Chondrocyte (in vitro differentiated cells): ENCODE measurements around the gene RFFL. TPM values are rescaled to one million over a fixed set of nuclear protein-coding genes. Genes with fewer than 3 reads are reported as not detected.

ENCODE experiments used
- DNase-seq: peaks from one replicate; pipeline ENCODE4 v3.0.0; 2021; ENCODE audit warnings: mixed read lengths, low spot score
- H3K27ac Mint-ChIP-seq: one replicate; pipeline ENCODE4 v1.8.0; 2021; ENCODE audit warnings: mild to moderate bottlenecking, moderate library complexity, mixed read lengths; ENCODE audit not compliant: unreplicated experiment
- H3K27me3 Mint-ChIP-seq: 2 replicates; pipeline ENCODE4 v1.8.0; 2021; ENCODE audit warnings: low read depth, mixed read lengths
- H3K36me3 Mint-ChIP-seq: 2 replicates; pipeline ENCODE4 v1.8.0; 2021; ENCODE audit warnings: low read depth, mixed read lengths
- H3K4me1 Mint-ChIP-seq: 2 replicates; pipeline ENCODE4 v1.8.0; 2021; ENCODE audit warnings: low read depth, mild to moderate bottlenecking, mixed read lengths
- H3K4me3 Mint-ChIP-seq: one replicate; pipeline ENCODE4 v1.8.0; 2021; ENCODE audit warnings: mild to moderate bottlenecking, moderate library complexity, mixed read lengths; ENCODE audit not compliant: unreplicated experiment
- H3K9me3 Mint-ChIP-seq: 2 replicates; pipeline ENCODE4 v1.8.0; 2021; ENCODE audit warnings: low read depth, mixed read lengths
- total RNA-seq: library from RNA; stranded (reverse); gene quantifications from 3 replicates; pipeline ENCODE4 v1.2.1, GENCODE V29; 2021
- TF ChIP-seq, protein P1 (sequence below): fragments of 200-600 bp; sonication (generic); IDR thresholded peaks from 2 replicates; pipeline ENCODE4 v1.5.0; 2021; ENCODE audit warnings: antibody characterized with exemption, mild to moderate bottlenecking, moderate library complexity

The RFFL gene
- total RNA-seq, 1 donor from 2014 or later, result 11.1 TPM

DNA sequence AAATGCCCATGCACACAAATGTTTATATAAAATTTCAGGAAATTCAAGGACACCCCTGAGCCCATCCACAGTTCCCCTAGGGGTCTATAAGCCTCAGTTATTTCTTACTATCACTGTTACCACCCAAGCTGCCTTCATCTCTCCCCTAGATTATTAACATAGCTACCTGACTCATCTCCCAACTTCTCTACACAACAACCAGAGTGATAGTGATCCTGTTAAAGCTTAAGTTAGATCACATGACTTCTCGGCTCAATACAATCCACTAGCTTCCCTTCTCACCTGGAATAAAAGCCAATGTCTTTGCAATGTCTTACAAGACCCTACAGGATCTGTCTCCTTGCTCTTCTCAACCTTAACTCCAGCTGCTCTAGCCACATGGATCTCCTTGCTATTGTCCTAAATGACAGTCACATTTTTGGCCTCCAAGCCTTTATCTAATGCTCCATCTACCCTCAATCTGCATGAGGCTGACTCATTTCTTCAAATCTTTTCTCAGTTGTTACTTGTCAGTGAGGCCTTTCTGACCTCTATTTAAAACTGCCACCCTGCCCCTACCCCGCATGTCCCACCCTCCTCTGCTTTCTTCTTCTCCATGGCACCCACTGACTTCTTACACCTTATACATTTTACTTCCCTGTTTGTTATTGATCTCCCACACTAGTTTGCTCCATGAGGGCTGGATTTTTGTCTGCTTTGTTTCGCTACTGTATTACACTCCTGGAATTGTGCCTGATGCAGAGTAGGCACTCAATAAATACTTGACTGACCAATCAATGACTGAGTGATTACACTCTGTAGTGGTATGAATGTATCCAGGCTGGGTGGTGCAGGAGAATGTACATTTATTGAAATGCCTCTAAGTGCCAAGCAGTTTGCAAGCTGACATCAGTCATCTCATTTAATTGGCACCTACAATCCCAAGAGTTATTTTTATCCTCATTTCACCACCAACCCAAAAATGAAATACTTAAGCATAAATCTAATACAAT, 88.4 kb downstream of the RFFL start:
- no peaks in the 10 kb centered on the region for H3K9me3 Mint-ChIP-seq
- TF ChIP-seq, protein P1, sequence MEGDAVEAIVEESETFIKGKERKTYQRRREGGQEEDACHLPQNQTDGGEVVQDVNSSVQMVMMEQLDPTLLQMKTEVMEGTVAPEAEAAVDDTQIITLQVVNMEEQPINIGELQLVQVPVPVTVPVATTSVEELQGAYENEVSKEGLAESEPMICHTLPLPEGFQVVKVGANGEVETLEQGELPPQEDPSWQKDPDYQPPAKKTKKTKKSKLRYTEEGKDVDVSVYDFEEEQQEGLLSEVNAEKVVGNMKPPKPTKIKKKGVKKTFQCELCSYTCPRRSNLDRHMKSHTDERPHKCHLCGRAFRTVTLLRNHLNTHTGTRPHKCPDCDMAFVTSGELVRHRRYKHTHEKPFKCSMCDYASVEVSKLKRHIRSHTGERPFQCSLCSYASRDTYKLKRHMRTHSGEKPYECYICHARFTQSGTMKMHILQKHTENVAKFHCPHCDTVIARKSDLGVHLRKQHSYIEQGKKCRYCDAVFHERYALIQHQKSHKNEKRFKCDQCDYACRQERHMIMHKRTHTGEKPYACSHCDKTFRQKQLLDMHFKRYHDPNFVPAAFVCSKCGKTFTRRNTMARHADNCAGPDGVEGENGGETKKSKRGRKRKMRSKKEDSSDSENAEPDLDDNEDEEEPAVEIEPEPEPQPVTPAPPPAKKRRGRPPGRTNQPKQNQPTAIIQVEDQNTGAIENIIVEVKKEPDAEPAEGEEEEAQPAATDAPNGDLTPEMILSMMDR, result no peak
- H3K36me3 Mint-ChIP-seq, result no peaks in the 10 kb centered on the region
- peaks cover 11% of the 10 kb centered on the region for H3K4me1 Mint-ChIP-seq
- H3K27ac Mint-ChIP-seq, result no peak overlapping the region
- DNase-seq, result no peak
- H3K27me3 Mint-ChIP-seq, result no peaks in the 10 kb centered on the region
- H3K4me3 Mint-ChIP-seq, result no peak overlapping the region

DNA sequence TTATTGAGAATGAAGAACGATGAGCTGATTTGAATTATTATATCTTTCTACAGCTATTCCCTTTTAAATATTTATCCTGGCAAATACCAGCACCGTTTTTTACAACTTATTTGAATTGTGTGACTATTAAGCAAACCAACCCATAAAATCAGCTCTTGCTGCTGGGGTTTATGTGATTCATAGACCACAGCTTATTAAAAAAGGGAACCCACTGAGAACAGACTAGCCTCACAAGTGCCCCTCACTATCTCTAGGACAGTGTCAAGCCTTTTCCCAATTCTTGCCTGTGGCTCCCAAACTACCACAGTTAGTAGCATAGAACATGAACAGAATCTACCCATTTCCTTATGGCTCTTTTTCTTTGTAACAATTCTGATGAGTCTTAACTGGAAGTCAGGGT, 89.3 kb downstream of the RFFL start:
- TF ChIP-seq, protein P1, result no peak
- Mint-ChIP-seq H3K27me3 (no peaks in the 10 kb centered on the region), H3K9me3 (no peaks in the 10 kb centered on the region), H3K27ac (no peak overlapping the region), H3K36me3 (peaks cover 2% of the 10 kb centered on the region), H3K4me3 (no peak overlapping the region), H3K4me1 (peaks cover 2% of the 10 kb centered on the region)
- no peak for DNase-seq

DNA sequence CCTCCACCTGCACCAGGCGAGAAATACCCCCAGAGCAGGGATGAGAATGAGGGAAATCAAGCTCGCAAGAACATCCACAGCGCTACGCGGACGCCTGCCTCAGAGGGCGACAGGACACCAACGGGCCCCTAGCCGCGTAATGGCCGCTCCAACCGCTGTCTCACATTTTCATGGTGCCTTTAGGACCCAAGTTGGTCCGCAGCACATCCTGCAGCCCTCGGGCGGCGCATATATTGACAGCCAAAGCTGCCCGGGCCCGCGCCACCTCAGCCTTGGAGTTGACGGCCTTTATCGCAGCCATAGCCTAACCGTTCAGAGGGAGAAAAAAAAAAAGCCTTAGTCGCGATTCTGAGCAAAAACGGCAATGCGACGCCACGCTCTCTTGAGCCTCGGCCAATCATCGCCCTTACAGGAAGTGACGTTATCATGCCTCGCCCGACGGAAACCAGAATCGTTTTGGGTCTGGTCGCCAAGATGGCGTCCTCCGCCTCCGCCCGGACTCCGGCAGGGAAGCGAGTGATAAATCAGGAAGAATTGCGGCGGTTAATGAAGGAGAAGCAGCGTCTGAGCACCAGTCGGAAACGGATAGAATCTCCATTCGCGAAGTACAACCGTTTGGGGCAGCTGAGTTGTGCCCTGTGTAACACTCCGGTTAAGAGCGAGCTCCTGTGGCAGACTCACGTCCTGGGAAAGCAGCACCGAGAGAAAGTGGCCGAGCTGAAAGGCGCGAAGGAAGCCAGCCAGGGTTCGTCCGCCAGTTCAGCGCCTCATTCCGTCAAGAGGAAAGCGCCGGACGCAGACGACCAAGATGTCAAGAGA, 102.2 kb downstream of the RFFL start, which contains the start of the genes CCT6B and ZNF830:
TSS of gene CCT6B (minus strand) at position 368 of the 819 bp plus-strand sequence. CDS start at position 301, 67 bp downstream.
TSS of gene ZNF830 (plus strand) at position 448 of the 819 bp plus-strand sequence. CDS start at position 475, 27 bp downstream.
- peak within 1 kb of the TSS; percentile 100 for H3K27ac Mint-ChIP-seq
- peak; percentile 95 for DNase-seq
- H3K4me1 Mint-ChIP-seq, result peaks cover 24% of the 10 kb centered on the region
- peaks cover 10% of the 10 kb centered on the region for H3K36me3 Mint-ChIP-seq
- peak within 1 kb of the TSS; percentile 96 for H3K4me3 Mint-ChIP-seq
- no peaks in the 10 kb centered on the region for H3K27me3 Mint-ChIP-seq
- H3K9me3 Mint-ChIP-seq, result no peaks in the 10 kb centered on the region
- TF ChIP-seq, protein P1, result peak; percentile 2

DNA sequence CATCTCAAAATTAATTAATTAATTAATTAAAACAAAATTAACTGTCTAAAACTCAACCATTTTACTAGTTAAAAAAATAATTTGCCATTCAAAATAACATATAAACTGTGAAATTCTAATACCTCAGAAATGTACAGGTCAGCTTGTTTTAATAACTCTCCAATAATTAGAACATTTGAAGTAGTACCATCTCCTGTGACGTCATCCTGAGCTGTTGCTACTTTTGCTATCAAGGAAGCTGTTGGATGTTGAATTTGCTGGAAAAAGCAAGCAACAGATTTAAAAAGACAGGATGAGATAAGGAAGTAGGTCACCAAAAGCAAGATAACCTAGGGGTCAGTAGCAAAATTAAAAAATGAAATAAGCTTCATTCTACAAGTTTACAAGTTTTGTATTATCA, 105.1 kb downstream of the RFFL start:
- no peak for DNase-seq
- peaks cover 6% of the 10 kb centered on the region for H3K36me3 Mint-ChIP-seq
- no peak overlapping the region for H3K27ac Mint-ChIP-seq
- TF ChIP-seq, protein P1, result no peak
- no peak overlapping the region for H3K4me3 Mint-ChIP-seq
- H3K27me3 Mint-ChIP-seq, result peaks cover 5% of the 10 kb centered on the region
- no peaks in the 10 kb centered on the region for H3K9me3 Mint-ChIP-seq
- H3K4me1 Mint-ChIP-seq, result peaks cover 21% of the 10 kb centered on the region

Other genes starting within 250 kb of the RFFL start
- 2.1 to 3.0 TPM (median 2.1 TPM) in 3 replicates for gene CCT6B, start 102.2 kb downstream of the RFFL start, total RNA-seq
- gene ZNF830, start 102.2 kb downstream of the RFFL start, total RNA-seq, result 12.0 to 16.0 TPM (median 12.3 TPM) in 3 replicates
- gene LIG3, start 83.2 kb downstream of the RFFL start, total RNA-seq, result 26.0 to 40.4 TPM (median 28.8 TPM) in 3 replicates
- gene RAD51D, start 56.2 kb upstream of the RFFL start, total RNA-seq, result 11.1 to 13.4 TPM (median 11.2 TPM) in 3 replicates
- not detected in 3 replicates for gene FNDC8, start 57.9 kb upstream of the RFFL start, total RNA-seq
- 10.2 to 12.7 TPM (median 12.0 TPM) in 3 replicates for gene NLE1, start 78.6 kb upstream of the RFFL start, total RNA-seq
- gene UNC45B, start 84.1 kb upstream of the RFFL start, total RNA-seq, result not detected in 3 replicates
- not detected in 3 replicates for gene SLC35G3, start 130.7 kb upstream of the RFFL start, total RNA-seq
- 36.2 to 90.5 TPM (median 89.4 TPM) in 3 replicates for gene SLFN5, start 179.4 kb upstream of the RFFL start, total RNA-seq